ENCODE results near the gene TBC1D4.

The TBC1D4 gene

GRCh38 chr13:75264611-75265010, 217.4 kb downstream of the TBC1D4 start:
- Mint-ChIP-seq H3K27ac (no peak overlapping the region), H3K36me3 (ENCODE audit: low read depth) (no peaks in the 10 kb centered on the region)

GRCh38 chr13:75263741-75264407, 218.1 kb downstream of the TBC1D4 start:
- Mint-ChIP-seq H3K9me3 (no peaks in the 10 kb centered on the region), H3K4me1 (no peaks in the 10 kb centered on the region), H3K27ac (no peak overlapping the region), H3K27me3 (ENCODE audit: low read depth) (no peaks in the 10 kb centered on the region), H3K36me3 (ENCODE audit: low read depth) (no peaks in the 10 kb centered on the region), H3K4me3 (no peak overlapping the region)
- no peak for TF ChIP-seq CTCF (IDR thresholded peaks at IDR 0.05; ENCODE audit: unreplicated experiment in 3 of 3)

More at GRCh38 chr13:75264611-75265010, 217.4 kb downstream of the TBC1D4 start:
- no peak overlapping the region for H3K4me3 Mint-ChIP-seq
- TF ChIP-seq CTCF (IDR thresholded peaks at IDR 0.05; ENCODE audit: unreplicated experiment in 3 of 3) = no peak
- peaks cover 2% of the 10 kb centered on the region for H3K9me3 Mint-ChIP-seq
- no peaks in the 10 kb centered on the region for H3K27me3 Mint-ChIP-seq (ENCODE audit: low read depth)
- H3K4me1 Mint-ChIP-seq = no peaks in the 10 kb centered on the region

- Mint-ChIP-seq H3K4me3 (no peak overlapping the region), H3K9me3 (no peaks in the 10 kb centered on the region), H3K27ac (peak overlapping the region in 1 of 3 experiments; percentile 28), H3K36me3 (ENCODE audit: low read depth) (no peaks in the 10 kb centered on the region), H3K27me3 (ENCODE audit: low read depth) (no peaks in the 10 kb centered on the region), H3K4me1 (no peaks in the 10 kb centered on the region)
- peak; percentile 60 to 81 (median 78) for TF ChIP-seq CTCF (IDR thresholded peaks at IDR 0.05; ENCODE audit: unreplicated experiment in 3 of 3)
Observed at GRCh38 chr13:75258159-75258782, 223.7 kb downstream of the TBC1D4 start.

GRCh38 chr13:75256922-75257321, 225.0 kb downstream of the TBC1D4 start:
- no peaks in the 10 kb centered on the region for H3K27me3 Mint-ChIP-seq (ENCODE audit: low read depth)
- no peaks in the 10 kb centered on the region for H3K9me3 Mint-ChIP-seq
- H3K4me1 Mint-ChIP-seq = no peaks in the 10 kb centered on the region
- no peak for TF ChIP-seq CTCF (IDR thresholded peaks at IDR 0.05; ENCODE audit: unreplicated experiment in 3 of 3)
- H3K4me3 Mint-ChIP-seq = no peak overlapping the region
- no peak overlapping the region for H3K27ac Mint-ChIP-seq
- no peaks in the 10 kb centered on the region for H3K36me3 Mint-ChIP-seq (ENCODE audit: low read depth)

- no peaks in the 10 kb centered on the region for H3K9me3 Mint-ChIP-seq
- H3K27ac Mint-ChIP-seq = no peak overlapping the region
- H3K36me3 Mint-ChIP-seq (ENCODE audit: low read depth) = no peaks in the 10 kb centered on the region
- H3K27me3 Mint-ChIP-seq (ENCODE audit: low read depth) = no peaks in the 10 kb centered on the region
- H3K4me1 Mint-ChIP-seq = no peaks in the 10 kb centered on the region
- no peak overlapping the region for H3K4me3 Mint-ChIP-seq
- TF ChIP-seq CTCF (IDR thresholded peaks at IDR 0.05; ENCODE audit: unreplicated experiment in 3 of 3) = no peak
Observed at GRCh38 chr13:75255653-75256052, 226.3 kb downstream of the TBC1D4 start.

- H3K4me3 Mint-ChIP-seq = no peak overlapping the region
- H3K27me3 Mint-ChIP-seq (ENCODE audit: low read depth) = no peaks in the 10 kb centered on the region
- no peak for TF ChIP-seq CTCF (IDR thresholded peaks at IDR 0.05; ENCODE audit: unreplicated experiment in 3 of 3)
- no peak overlapping the region for H3K27ac Mint-ChIP-seq
- H3K4me1 Mint-ChIP-seq = no peaks in the 10 kb centered on the region
- H3K36me3 Mint-ChIP-seq (ENCODE audit: low read depth) = no peaks in the 10 kb centered on the region
- no peaks in the 10 kb centered on the region for H3K9me3 Mint-ChIP-seq
Observed at GRCh38 chr13:75255147-75255546, 226.8 kb downstream of the TBC1D4 start.

Measured in nephron (organoid).